ENCODE measurements around the gene NFASC.

The NFASC gene

DNA sequence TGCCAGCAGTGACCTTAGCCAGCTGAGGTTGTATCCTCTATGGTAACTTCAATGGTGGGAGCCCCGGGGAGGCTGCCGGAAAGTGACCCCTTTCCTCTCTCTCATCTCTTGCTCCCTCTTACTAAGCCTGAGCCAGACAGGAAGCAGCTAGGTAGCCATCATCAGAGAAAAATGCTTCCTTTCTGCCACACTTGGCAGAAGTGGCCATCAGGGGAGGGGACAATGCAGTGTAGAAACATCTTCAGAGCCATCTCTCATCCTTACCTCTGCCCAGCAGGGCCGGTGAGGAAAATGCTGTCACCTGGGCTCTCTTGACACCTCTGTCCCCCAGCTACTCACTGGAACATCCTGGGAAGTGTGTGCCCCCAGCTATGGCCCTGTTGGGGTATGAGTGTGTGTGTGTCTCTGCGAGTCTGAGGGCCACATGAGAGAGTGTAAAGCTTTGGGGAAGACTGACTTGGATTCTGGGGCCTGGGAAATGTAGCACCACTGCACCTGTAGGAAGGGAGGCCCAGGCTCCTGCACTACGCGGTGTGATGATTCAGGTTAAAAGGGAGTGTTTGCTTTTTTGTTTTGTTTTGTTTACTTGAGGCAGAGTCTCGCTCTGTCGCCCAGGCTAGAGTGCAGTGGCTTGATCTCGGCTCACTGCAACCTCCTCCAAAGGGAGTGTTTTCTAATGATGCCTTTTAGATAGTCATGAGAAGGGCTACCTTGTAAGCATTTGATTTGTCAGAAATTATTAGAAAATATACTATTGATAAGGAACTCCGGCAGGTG is 123.6 kb downstream of the NFASC start:
- H3K9me3 ChIP-seq (ENCODE audit: control extremely low read depth in 1 of 5, control insufficient read depth in 4 of 5, insufficient read depth in 2 of 5, low read depth in 1 of 5, low read length in 4 of 5): no peaks in the 10 kb centered on the region
- H3K27me3 ChIP-seq (replicated peaks in 2 of 5; ENCODE audit: control insufficient read depth in 4 of 5, insufficient read depth in 5 of 5, low read length in 4 of 5): no peaks in the 10 kb centered on the region
- POLR2A ChIA-PET: no interaction called here
- DNase-seq: no peak
- H3K4me3 ChIP-seq (ENCODE audit: control insufficient read depth in 1 of 7, extremely low read depth in 1 of 7, insufficient read depth in 4 of 7, low read depth in 2 of 7, low read length in 6 of 7): no peak overlapping the region
- WGBS (ENCODE audit: insufficient coverage): 100% methylated on average over 7 of the region's 10 CpGs
- peaks cover 11 to 38% (median 23%) of the 10 kb centered on the region in 4 experiments for H3K4me1 ChIP-seq (ENCODE audit: control extremely low read depth in 1 of 4, control insufficient read depth in 4 of 4, insufficient read depth in 4 of 4, low read length in 3 of 4)
- CTCF ChIA-PET: interaction anchor here (1.2 to 10.5 kb wide), 6 partner anchors 8 to 96 kb away, joined by 3 to 166 read pairs (median 4); no protein-coding TSS in a partner anchor
- no peak overlapping the region for H3K27ac ChIP-seq (ENCODE audit: insufficient read depth in 1 of 2, low read depth in 1 of 2, low read length in 2 of 2, poor library complexity in 1 of 2, severe bottlenecking in 2 of 2)
- no peaks in the 10 kb centered on the region for H3K36me3 ChIP-seq (ENCODE audit: control insufficient read depth in 4 of 4, insufficient read depth in 4 of 4, low read length in 3 of 4)

GRCh38 chr1:204996981-204997380 is 126.3 kb downstream of the NFASC start:
- peaks cover 8 to 21% (median 11%) of the 10 kb centered on the region in 4 experiments for H3K4me1 ChIP-seq (ENCODE audit: control extremely low read depth in 1 of 4, control insufficient read depth in 4 of 4, insufficient read depth in 4 of 4, low read length in 3 of 4)
- H3K27me3 ChIP-seq (replicated peaks in 2 of 5; ENCODE audit: control insufficient read depth in 4 of 5, insufficient read depth in 5 of 5, low read length in 4 of 5): no peaks in the 10 kb centered on the region
- ChIA-PET CTCF (interaction anchor here (1.5 to 5.4 kb wide), 3 partner anchors 10 to 65 kb away, joined by 6 to 30 read pairs (median 11); no protein-coding TSS in a partner anchor), POLR2A (no interaction called here)
- no peak overlapping the region for H3K27ac ChIP-seq (ENCODE audit: insufficient read depth in 1 of 2, low read depth in 1 of 2, low read length in 2 of 2, poor library complexity in 1 of 2, severe bottlenecking in 2 of 2)
- no peak for DNase-seq
- H3K4me3 ChIP-seq (ENCODE audit: control insufficient read depth in 1 of 7, extremely low read depth in 1 of 7, insufficient read depth in 4 of 7, low read depth in 2 of 7, low read length in 6 of 7): no peak overlapping the region
- H3K36me3 ChIP-seq (ENCODE audit: control insufficient read depth in 4 of 4, insufficient read depth in 4 of 4, low read length in 3 of 4): no peaks in the 10 kb centered on the region
- 94% methylated on average over 17 of the region's 22 CpGs for WGBS (ENCODE audit: insufficient coverage)
- no peaks in the 10 kb centered on the region for H3K9me3 ChIP-seq (ENCODE audit: control extremely low read depth in 1 of 5, control insufficient read depth in 4 of 5, insufficient read depth in 2 of 5, low read depth in 1 of 5, low read length in 4 of 5)

DNA sequence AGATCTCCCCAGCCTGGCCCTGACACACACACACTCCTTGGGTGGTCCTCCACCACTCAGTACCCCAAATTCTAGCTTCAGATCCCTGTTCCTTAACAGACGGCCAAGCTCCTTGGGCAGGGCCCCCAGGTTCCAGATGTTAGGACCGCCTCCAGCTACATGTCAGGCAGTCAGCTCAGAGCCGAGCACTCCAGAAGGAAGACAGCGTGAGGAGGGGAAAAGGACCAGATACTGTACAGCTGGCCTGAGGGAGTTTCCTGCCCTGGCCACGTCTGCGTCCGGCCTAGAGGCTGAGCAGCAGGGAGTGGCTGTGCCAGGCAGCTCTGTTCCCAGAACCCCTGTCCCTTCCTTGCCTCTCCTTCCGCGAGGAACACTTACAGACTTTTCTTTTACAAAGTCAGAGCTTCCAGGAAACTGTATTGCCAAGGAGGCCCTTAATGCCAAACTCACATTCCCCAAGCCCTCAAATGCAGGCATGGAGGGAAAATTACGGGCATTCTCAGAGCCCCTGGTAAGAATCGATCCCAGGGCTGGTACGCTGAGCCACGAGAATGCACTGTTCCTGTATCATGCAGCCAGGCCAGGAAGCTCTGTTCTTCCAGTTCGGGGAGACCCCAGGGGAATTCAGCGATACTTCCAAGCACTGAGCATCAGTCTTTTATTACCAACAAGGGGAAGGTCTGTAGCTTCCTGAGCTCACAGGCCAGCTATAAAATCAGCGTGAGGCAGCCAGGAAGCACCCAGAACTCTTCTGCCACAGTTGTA is 127.1 kb downstream of the NFASC start:
- no peaks in the 10 kb centered on the region for H3K27me3 ChIP-seq (replicated peaks in 2 of 5; ENCODE audit: control insufficient read depth in 4 of 5, insufficient read depth in 5 of 5, low read length in 4 of 5)
- H3K4me3 ChIP-seq (ENCODE audit: control insufficient read depth in 1 of 7, extremely low read depth in 1 of 7, insufficient read depth in 4 of 7, low read depth in 2 of 7, low read length in 6 of 7): no peak overlapping the region
- H3K4me1 ChIP-seq (ENCODE audit: control extremely low read depth in 1 of 4, control insufficient read depth in 4 of 4, insufficient read depth in 4 of 4, low read length in 3 of 4): peaks cover 3 to 13% (median 4%) of the 10 kb centered on the region in 4 experiments
- H3K9me3 ChIP-seq (ENCODE audit: control extremely low read depth in 1 of 5, control insufficient read depth in 4 of 5, insufficient read depth in 2 of 5, low read depth in 1 of 5, low read length in 4 of 5): no peaks in the 10 kb centered on the region
- ChIA-PET CTCF (interaction anchor here (0.8 to 5.4 kb wide), 4 partner anchors 9 to 64 kb away, joined by 3 to 30 read pairs (median 8); no protein-coding TSS in a partner anchor), POLR2A (no interaction called here)
- H3K27ac ChIP-seq (ENCODE audit: insufficient read depth in 1 of 2, low read depth in 1 of 2, low read length in 2 of 2, poor library complexity in 1 of 2, severe bottlenecking in 2 of 2): no peak overlapping the region
- WGBS (ENCODE audit: insufficient coverage): 93% methylated on average over 15 of the region's 16 CpGs
- H3K36me3 ChIP-seq (ENCODE audit: control insufficient read depth in 4 of 4, insufficient read depth in 4 of 4, low read length in 3 of 4): no peaks in the 10 kb centered on the region
- no peak for DNase-seq

- WGBS (ENCODE audit: insufficient coverage): 97% methylated on average over 14 of the region's 14 CpGs
- no peaks in the 10 kb centered on the region for H3K27me3 ChIP-seq (replicated peaks in 2 of 5; ENCODE audit: control insufficient read depth in 4 of 5, insufficient read depth in 5 of 5, low read length in 4 of 5)
Observed at GRCh38 chr1:205001162-205001561, 130.5 kb downstream of the NFASC start.

DNA sequence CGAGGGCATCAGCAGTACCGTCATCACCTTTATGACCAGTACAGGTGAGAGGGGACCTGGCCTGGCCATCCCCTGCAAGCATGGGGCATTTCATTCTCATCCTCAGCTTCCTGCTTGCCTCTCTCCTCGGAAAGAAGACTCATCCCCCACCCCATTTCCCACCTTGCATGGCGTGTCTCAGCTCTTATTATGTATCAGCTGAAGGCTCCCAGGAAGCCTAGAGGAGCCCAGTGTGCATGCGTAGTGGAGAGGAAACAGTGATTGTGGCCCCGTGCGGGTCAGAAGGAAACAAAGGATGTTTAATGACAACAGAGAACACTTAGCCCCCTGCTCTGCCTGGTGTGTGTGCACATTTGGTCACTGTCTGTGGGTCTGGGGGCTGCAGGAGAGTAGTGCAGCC is 132.0 kb downstream of the NFASC start:
- Histone ChIP-seq H3K4me3 (ENCODE audit: control insufficient read depth in 1 of 7, extremely low read depth in 1 of 7, insufficient read depth in 4 of 7, low read depth in 2 of 7, low read length in 6 of 7) (no peak overlapping the region), H3K36me3 (ENCODE audit: control insufficient read depth in 4 of 4, insufficient read depth in 4 of 4, low read length in 3 of 4) (no peaks in the 10 kb centered on the region), H3K27ac (ENCODE audit: insufficient read depth in 1 of 2, low read depth in 1 of 2, low read length in 2 of 2, poor library complexity in 1 of 2, severe bottlenecking in 2 of 2) (no peak overlapping the region), H3K9me3 (ENCODE audit: control extremely low read depth in 1 of 5, control insufficient read depth in 4 of 5, insufficient read depth in 2 of 5, low read depth in 1 of 5, low read length in 4 of 5) (no peaks in the 10 kb centered on the region), H3K4me1 (ENCODE audit: control extremely low read depth in 1 of 4, control insufficient read depth in 4 of 4, insufficient read depth in 4 of 4, low read length in 3 of 4) (peaks cover 0 to 3% (median 0%) of the 10 kb centered on the region in 4 experiments), H3K27me3 (replicated peaks in 2 of 5; ENCODE audit: control insufficient read depth in 4 of 5, insufficient read depth in 5 of 5, low read length in 4 of 5) (no peaks in the 10 kb centered on the region)
- ChIA-PET CTCF (interaction anchor here (0.7 to 2.5 kb wide), 5 partner anchors 9 to 59 kb away, joined by 3 to 11 read pairs (median 7); no protein-coding TSS in a partner anchor), POLR2A (no interaction called here)
- WGBS (ENCODE audit: insufficient coverage): 97% methylated on average over 6 of the region's 7 CpGs
- DNase-seq: no peak

More at GRCh38 chr1:205001162-205001561, 130.5 kb downstream of the NFASC start:
- no peak overlapping the region for H3K4me3 ChIP-seq (ENCODE audit: control insufficient read depth in 1 of 7, extremely low read depth in 1 of 7, insufficient read depth in 4 of 7, low read depth in 2 of 7, low read length in 6 of 7)
- H3K4me1 ChIP-seq (ENCODE audit: control extremely low read depth in 1 of 4, control insufficient read depth in 4 of 4, insufficient read depth in 4 of 4, low read length in 3 of 4): peaks cover 0 to 4% (median 0%) of the 10 kb centered on the region in 4 experiments
- CTCF ChIA-PET: interaction anchor here (1.9 kb wide), 1 partner anchor 12 kb away, joined by 5 read pairs; no protein-coding TSS in a partner anchor
- POLR2A ChIA-PET: no interaction called here
- no peak for DNase-seq
- no peaks in the 10 kb centered on the region for H3K9me3 ChIP-seq (ENCODE audit: control extremely low read depth in 1 of 5, control insufficient read depth in 4 of 5, insufficient read depth in 2 of 5, low read depth in 1 of 5, low read length in 4 of 5)
- no peaks in the 10 kb centered on the region for H3K36me3 ChIP-seq (ENCODE audit: control insufficient read depth in 4 of 4, insufficient read depth in 4 of 4, low read length in 3 of 4)
- H3K27ac ChIP-seq (ENCODE audit: insufficient read depth in 1 of 2, low read depth in 1 of 2, low read length in 2 of 2, poor library complexity in 1 of 2, severe bottlenecking in 2 of 2): no peak overlapping the region

GRCh38 chr1:205003358-205004131 is 132.9 kb downstream of the NFASC start:
- 96% methylated on average over 10 of the region's 10 CpGs for WGBS (ENCODE audit: insufficient coverage)
- no peak for DNase-seq
- no peaks in the 10 kb centered on the region for H3K27me3 ChIP-seq (replicated peaks in 2 of 5; ENCODE audit: control insufficient read depth in 4 of 5, insufficient read depth in 5 of 5, low read length in 4 of 5)
- H3K9me3 ChIP-seq (ENCODE audit: control extremely low read depth in 1 of 5, control insufficient read depth in 4 of 5, insufficient read depth in 2 of 5, low read depth in 1 of 5, low read length in 4 of 5): no peaks in the 10 kb centered on the region
- H3K27ac ChIP-seq (ENCODE audit: insufficient read depth in 1 of 2, low read depth in 1 of 2, low read length in 2 of 2, poor library complexity in 1 of 2, severe bottlenecking in 2 of 2): no peak overlapping the region
- no peaks in the 10 kb centered on the region for H3K36me3 ChIP-seq (ENCODE audit: control insufficient read depth in 4 of 4, insufficient read depth in 4 of 4, low read length in 3 of 4)
- ChIA-PET CTCF (interaction anchor here (0.9 to 2.5 kb wide), 4 partner anchors 12 to 58 kb away, joined by 3 to 11 read pairs (median 4); no protein-coding TSS in a partner anchor), POLR2A (no interaction called here)
- H3K4me1 ChIP-seq (ENCODE audit: control extremely low read depth in 1 of 4, control insufficient read depth in 4 of 4, insufficient read depth in 4 of 4, low read length in 3 of 4): no peaks in the 10 kb centered on the region
- H3K4me3 ChIP-seq (ENCODE audit: control insufficient read depth in 1 of 7, extremely low read depth in 1 of 7, insufficient read depth in 4 of 7, low read depth in 2 of 7, low read length in 6 of 7): no peak overlapping the region
